Fibroblast of lung (primary cell): ENCODE data around the gene CBX8. TPM values are rescaled to one million over a fixed set of nuclear protein-coding genes. Genes with fewer than 3 reads are reported as not detected.

Experiments used
- DNase-seq, 2 donors: peaks; one replicate each; pipeline versions ENCODE4 v3.0.0 to v3.0.0-alpha.2; 2010; ENCODE audit warnings: low read depth in 2 of 2
- H2AFZ ChIP-seq: 2 replicates; pipeline ENCODE4 v1.5.1; 2012; ENCODE audit warnings: low read length, control low read depth, inconsistent platforms
- H3K27ac ChIP-seq: 2 replicates; pipeline ENCODE4 v1.5.1; 2011; ENCODE audit warnings: low read length, control low read depth; ENCODE audit not compliant: insufficient read depth
- H3K27me3 ChIP-seq: 2 replicates; pipeline ENCODE4 v1.5.1; 2011; ENCODE audit warnings: mild to moderate bottlenecking, low read length; ENCODE audit not compliant: control insufficient read depth, insufficient read depth
- H3K36me3 ChIP-seq: 2 replicates; pipeline ENCODE4 v1.5.1; 2011; ENCODE audit warnings: low read length; ENCODE audit not compliant: control insufficient read depth, insufficient read depth
- H3K4me1 ChIP-seq: 2 replicates; pipeline ENCODE4 v1.5.1; 2011; ENCODE audit warnings: low read length; ENCODE audit not compliant: control insufficient read depth, insufficient read depth; ENCODE audit errors: extremely low read depth
- H3K4me2 ChIP-seq: 2 replicates; pipeline ENCODE4 v1.5.1; 2011; ENCODE audit warnings: low read length, control low read depth; ENCODE audit not compliant: insufficient read depth; ENCODE audit errors: extremely low read depth
- H3K4me3 ChIP-seq, 4 experiments: fragments of 200-600 bp in 1 of 4; sonication (generic) in 1 of 4; replicated peaks in 1 of 4; 2 replicates each; pipeline ENCODE4 v1.5.1; 2011 to 2016; ENCODE audit warnings: low read length in 4 of 4, low read depth in 3 of 4, mild to moderate bottlenecking in 3 of 4, control low read depth in 2 of 4, inconsistent platforms in 1 of 4, mixed read lengths in 1 of 4; ENCODE audit not compliant: insufficient read depth in 1 of 4; ENCODE audit errors: control extremely low read depth in 1 of 4
- H3K79me2 ChIP-seq: 2 replicates; pipeline ENCODE4 v1.5.1; 2012; ENCODE audit warnings: mild to moderate bottlenecking, low read length, inconsistent platforms; ENCODE audit not compliant: control insufficient read depth, insufficient read depth
- H3K9ac ChIP-seq: 2 replicates; pipeline ENCODE4 v1.5.1; 2011; ENCODE audit warnings: mild to moderate bottlenecking, low read length, control low read depth; ENCODE audit not compliant: insufficient read depth
- H3K9me3 ChIP-seq: 2 replicates; pipeline ENCODE4 v1.5.1; 2012; ENCODE audit warnings: low read depth, low read length; ENCODE audit not compliant: control insufficient read depth, insufficient read depth
- H4K20me1 ChIP-seq: 2 replicates; pipeline ENCODE4 v1.5.1; 2011; ENCODE audit warnings: low read length; ENCODE audit not compliant: control insufficient read depth, insufficient read depth; ENCODE audit errors: extremely low read depth
- EZH2 ChIP-seq: IDR thresholded peaks from 2 replicates; pipeline ENCODE4 v1.5.1; 2012; ENCODE audit warnings: low read length, control low read depth, mild to moderate bottlenecking; ENCODE audit errors: missing control alignments
- polyA plus RNA-seq, 2 donors: library from polyadenylated mRNA; depleted of rRNA in 1 of 2; stranded (reverse) in 1 of 2; unstranded in 1 of 2; fragments of >200 nt; gene quantifications; 2 replicates each; pipeline ENCODE4 v1.2.1, GENCODE V29; 2011 to 2012; ENCODE audit warnings: missing spikeins in 1 of 2
- total RNA-seq: library from RNA; depleted of rRNA; stranded (reverse); fragments of >200 nt; gene quantifications from 2 replicates; pipeline ENCODE4 v1.2.1, GENCODE V29; 2014
- TF ChIP-seq, protein P1 (sequence below), 2 donors: IDR thresholded peaks in 1 of 2; conservative IDR thresholded peaks in 1 of 2; 1 replicate in 1 of 2; 2 replicates in 1 of 2; pipeline ENCODE4 v1.5.1; 2011 to 2012; ENCODE audit warnings: low read length in 2 of 2, control low read depth in 1 of 2, inconsistent platforms in 1 of 2, low read depth in 1 of 2, mild to moderate bottlenecking in 1 of 2

Gene CBX8
- total and polyA plus RNA-seq, 2 donors (not counting 1 experiment from before 2014, with no cell fraction given), result 0.19 to 4.0 TPM

DNA sequence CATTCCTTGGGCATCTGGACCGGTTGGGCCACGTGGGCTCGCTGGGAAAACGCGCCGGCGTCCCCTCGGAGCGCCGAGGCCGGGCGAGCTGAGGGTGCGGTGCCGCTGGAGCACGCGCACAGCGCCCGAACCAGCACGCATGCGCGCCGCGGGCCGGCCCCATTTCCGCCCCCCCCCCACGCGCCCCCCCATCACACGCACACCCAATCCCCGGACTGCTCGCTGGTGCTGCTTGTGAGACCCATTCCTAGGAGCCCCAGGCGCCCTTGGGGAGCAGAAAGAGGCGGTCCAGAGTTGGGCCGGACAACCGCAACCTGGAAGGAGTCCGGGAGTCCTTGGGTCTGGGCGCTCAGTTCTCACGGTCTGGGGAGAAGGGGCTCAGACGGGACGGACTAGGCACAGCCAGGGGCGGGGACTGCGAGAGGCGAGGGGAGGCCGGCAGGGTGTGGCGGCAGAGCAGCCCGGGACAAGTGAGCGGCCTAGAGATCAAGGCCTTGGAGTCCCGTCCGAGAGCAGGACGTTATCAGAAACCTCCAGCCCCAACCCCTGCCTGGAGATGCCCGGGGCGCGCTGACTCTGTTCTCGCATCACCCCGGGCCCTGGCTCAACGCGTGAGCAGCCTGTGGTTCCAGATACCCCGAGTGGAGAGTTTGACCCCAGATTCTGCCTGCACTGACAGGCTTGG is 6.0 kb upstream of the CBX8 start:
- Histone ChIP-seq H3K4me3 (no peak overlapping the region), H3K9ac (no peak overlapping the region), H2AFZ (no peak overlapping the region), H3K4me1 (no peaks in the 10 kb centered on the region), H3K79me2 (no peaks in the 10 kb centered on the region), H3K27me3 (peaks cover 99% of the 10 kb centered on the region), H3K27ac (no peak overlapping the region), H3K4me2 (no peak overlapping the region), H4K20me1 (no peaks in the 10 kb centered on the region), H3K36me3 (no peaks in the 10 kb centered on the region), H3K9me3 (no peaks in the 10 kb centered on the region)
- TF ChIP-seq, protein P1, sequence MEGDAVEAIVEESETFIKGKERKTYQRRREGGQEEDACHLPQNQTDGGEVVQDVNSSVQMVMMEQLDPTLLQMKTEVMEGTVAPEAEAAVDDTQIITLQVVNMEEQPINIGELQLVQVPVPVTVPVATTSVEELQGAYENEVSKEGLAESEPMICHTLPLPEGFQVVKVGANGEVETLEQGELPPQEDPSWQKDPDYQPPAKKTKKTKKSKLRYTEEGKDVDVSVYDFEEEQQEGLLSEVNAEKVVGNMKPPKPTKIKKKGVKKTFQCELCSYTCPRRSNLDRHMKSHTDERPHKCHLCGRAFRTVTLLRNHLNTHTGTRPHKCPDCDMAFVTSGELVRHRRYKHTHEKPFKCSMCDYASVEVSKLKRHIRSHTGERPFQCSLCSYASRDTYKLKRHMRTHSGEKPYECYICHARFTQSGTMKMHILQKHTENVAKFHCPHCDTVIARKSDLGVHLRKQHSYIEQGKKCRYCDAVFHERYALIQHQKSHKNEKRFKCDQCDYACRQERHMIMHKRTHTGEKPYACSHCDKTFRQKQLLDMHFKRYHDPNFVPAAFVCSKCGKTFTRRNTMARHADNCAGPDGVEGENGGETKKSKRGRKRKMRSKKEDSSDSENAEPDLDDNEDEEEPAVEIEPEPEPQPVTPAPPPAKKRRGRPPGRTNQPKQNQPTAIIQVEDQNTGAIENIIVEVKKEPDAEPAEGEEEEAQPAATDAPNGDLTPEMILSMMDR (conservative IDR thresholded peaks at IDR 0.05 in 1 of 2, IDR thresholded peaks at IDR 0.05 in 1 of 2; ENCODE audit: low read depth in 1 of 2, low read length in 2 of 2), result no peak
- no peak for TF ChIP-seq EZH2
- no peak for DNase-seq

DNA sequence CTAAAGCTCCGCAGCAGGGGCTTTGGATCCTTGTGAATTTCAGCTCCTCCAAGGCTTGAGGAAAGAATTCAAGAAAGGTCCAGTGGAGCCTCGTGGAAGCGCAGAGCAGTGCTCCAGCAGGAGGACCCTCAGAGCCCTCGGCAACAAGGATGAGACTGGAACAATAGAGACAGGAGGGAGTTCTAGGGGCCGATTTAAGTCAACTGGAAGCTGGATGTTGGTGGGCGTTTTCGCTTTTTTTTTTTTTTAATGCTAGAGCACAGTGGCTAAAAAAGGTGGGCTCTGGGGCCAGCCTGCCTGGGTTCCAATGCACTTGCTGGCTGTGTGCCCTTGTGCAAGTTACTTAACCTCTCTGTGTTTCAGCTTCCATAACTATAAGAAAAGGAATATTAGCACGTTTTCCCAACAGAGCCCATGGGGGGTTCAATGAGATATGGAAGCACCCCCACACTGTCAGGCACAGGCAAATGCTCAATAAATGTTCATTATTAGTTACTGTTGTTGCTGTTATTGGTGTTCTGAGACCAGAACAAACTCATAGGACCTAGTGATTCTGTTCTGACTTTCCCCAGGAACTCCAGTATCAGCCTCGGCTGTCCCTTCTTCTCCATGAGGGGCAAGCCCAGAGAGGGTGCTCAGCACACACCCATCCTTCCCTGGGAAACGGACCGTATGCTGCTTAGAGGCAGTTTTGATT is 5.3 kb upstream of the CBX8 start:
- Histone ChIP-seq H3K9ac (no peak overlapping the region), H3K36me3 (no peaks in the 10 kb centered on the region), H3K79me2 (no peaks in the 10 kb centered on the region)

DNA sequence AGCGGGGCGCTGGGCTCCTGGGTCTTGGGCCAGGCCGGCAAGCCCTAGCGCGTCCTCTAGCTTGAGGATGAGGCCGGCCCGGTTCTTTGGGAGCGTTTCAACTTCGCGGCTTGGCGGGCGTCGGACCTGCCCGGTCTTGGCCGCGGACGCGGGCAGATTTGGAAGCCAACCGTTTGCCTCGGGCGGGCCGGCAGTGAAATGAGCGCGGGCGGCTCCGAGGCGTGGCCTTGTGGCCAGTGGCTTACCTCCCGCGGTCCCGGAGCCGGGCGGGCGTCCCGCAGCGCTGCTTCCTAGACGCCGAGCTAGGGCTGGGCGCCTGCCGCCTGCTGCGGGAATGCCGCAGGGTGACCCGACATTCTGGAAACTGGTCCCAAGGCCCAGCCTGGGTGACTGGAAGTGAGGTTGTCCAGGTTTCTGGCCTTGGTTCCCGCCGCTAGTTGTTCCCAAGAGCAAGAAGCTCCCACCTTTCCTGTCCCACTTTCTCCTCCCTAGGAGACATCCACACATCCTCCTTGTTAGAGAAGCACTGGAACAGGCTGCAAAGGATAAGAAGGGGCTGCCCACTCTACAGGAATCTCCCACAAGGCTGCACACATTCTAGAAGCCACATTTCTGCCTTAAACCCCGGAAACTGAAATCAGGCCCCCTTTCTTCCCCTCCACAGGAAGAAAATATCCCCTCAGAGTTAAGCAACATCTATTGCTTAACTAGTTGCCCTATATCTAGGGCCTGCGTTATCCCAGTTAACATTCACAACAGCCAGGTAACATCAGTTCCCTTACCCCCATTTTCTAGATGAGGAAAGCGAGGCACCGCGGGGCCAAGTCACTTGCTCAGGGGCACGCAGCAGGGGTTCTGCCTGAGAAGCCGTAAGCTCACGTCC is 4.5 kb upstream of the CBX8 start:
- no peaks in the 10 kb centered on the region for H3K79me2 ChIP-seq
- no peak overlapping the region for H2AFZ ChIP-seq
- no peak overlapping the region for H3K4me3 ChIP-seq
- no peaks in the 10 kb centered on the region for H3K36me3 ChIP-seq
- no peak overlapping the region for H3K27ac ChIP-seq
- peak in 1 of 2 donors; percentile 36 for DNase-seq
- H3K4me1 ChIP-seq, result no peaks in the 10 kb centered on the region
- peak; percentile 99 for TF ChIP-seq EZH2
- TF ChIP-seq, protein P1 (conservative IDR thresholded peaks at IDR 0.05 in 1 of 2, IDR thresholded peaks at IDR 0.05 in 1 of 2; ENCODE audit: low read depth in 1 of 2, low read length in 2 of 2), result no peak
- H3K9ac ChIP-seq, result no peak overlapping the region
- no peaks in the 10 kb centered on the region for H3K9me3 ChIP-seq
- peak overlapping the region; percentile 5 for H3K4me2 ChIP-seq
- H4K20me1 ChIP-seq, result no peaks in the 10 kb centered on the region
- peaks cover 85% of the 10 kb centered on the region for H3K27me3 ChIP-seq

More for the DNA sequence above, 5.3 kb upstream of the CBX8 start:
- no peak for TF ChIP-seq EZH2
- Histone ChIP-seq H3K27ac (no peak overlapping the region), H3K4me3 (no peak overlapping the region), H3K4me2 (no peak overlapping the region), H3K4me1 (no peaks in the 10 kb centered on the region), H3K9me3 (no peaks in the 10 kb centered on the region), H2AFZ (no peak overlapping the region), H4K20me1 (no peaks in the 10 kb centered on the region), H3K27me3 (peaks cover 93% of the 10 kb centered on the region)
- no peak for DNase-seq
